Stimulated activated CD8-positive, alpha-beta memory T cell treated with anti-CD3 and anti-CD28 coated beads, Interleukin-4, amount 100 ng/mL, for 1 hour (primary cell): ENCODE data around the gene TMEM115.

ENCODE experiments used
- DNase-seq, 2 donors: peaks; one replicate each; pipeline ENCODE4 v3.0.0-alpha.2; 2020; ENCODE audit warnings: low read depth in 2 of 2, low spot score in 1 of 2

TMEM115 gene

DNA sequence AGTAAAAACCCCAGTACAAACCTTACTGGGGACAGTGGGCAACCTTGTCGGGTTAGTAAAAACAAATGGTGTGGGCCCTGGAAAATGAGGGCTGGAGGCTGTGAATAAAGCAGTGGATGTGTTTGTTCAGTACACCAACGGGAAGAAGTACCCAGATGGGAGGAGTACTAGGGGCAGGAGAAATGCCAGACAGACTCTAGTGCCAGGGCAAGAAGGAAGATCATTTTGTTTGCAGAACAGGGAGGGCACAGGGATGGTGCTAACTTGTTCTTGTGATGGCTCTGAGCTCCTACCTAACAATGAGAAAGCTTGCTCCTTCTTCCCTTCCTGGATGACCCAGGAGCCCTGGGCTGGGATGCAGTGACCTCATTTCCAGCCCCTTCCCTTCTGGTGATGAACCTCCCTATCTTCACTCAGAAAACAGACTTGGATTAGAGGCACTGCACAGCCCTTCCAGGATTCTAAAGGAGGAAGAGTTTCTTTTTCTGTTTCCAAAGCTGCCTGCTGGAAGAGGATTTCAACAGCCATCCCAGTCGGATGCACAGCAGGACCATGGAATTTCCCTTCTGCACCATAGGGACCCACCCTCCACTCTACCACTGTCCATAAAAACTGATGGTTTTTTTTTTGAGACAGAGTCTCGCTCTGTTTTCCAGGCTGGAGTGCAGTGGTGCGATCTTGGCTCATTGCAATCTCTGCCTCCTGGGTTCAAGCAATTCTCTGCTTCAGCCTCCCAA is 24.8 kb downstream of the TMEM115 start:
- no peak for DNase-seq

DNA sequence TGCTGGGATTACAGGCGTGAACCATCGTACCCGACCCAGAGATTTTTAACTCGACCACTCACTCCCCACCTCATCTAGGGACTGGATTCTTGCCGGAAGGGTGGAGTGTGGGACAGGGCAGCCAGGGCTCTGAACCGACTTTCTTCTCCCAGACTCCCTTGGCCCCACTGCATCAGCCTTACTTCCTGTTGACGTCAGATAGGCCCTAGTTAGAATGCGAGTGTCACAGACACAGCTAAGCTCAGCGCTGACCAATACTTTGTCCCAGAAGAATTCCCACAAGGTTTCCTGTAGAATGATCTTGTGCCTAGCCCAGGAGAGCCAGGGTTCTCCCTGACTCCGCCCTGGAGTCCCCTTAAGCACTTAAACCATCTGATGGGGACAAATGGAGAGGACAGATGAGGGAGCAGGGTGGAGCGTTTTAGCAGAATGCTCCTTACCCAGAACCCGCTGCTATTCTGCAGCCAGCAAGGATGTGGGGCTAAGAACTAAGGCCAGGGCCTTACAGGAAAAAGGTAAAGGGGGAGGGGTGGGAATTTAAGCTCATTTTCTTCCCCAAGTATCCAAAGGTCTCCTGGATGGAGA is 25.5 kb downstream of the TMEM115 start:
- no peak for DNase-seq

DNA sequence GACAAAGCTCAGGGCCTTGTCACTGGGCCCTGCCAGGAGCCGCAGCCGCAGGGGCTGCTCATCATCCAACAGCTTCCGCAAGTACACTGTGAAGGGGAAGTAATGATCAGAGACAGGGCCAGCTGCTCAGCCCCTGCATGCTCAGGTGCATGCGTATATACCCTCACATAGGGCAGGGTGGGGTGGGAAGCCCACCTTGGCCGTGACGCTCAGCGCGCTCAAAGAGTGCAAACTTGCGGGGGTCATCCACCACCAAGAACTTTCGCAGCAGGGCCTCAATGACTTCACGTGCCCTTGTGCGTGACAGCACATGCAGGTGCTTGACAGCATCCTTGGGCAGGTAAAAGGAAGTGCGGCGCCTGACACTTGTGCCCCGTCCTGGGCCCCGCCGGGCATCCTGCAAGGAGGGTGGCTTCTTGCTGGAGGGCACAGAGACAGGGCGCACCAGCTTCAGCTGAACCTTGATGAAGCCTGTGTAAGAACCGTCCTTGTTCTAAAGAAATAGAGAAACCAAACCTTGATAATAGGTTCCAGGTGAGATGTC is 27.9 kb downstream of the TMEM115 start:
- DNase-seq = no peak

DNA sequence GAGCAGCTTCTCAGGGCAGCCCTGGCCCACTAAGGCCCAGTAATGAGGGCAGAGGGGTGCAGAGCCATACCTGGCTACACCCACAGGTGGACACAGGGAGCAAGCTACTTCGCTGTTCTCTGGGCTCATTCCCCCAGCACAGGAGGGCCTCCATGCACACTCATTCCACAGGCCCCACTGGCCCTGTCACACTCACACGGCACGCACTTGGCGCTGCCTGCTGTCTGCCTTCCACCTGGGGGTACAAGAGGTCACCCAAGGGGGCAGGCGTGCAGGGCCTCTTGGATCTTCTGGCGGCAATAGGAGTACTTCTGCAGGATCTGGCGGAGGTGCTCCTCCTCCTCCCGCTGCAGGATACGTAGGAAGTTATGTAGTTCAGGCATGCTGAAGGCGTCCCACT is 29.0 kb downstream of the TMEM115 start:
- DNase-seq = no peak

DNA sequence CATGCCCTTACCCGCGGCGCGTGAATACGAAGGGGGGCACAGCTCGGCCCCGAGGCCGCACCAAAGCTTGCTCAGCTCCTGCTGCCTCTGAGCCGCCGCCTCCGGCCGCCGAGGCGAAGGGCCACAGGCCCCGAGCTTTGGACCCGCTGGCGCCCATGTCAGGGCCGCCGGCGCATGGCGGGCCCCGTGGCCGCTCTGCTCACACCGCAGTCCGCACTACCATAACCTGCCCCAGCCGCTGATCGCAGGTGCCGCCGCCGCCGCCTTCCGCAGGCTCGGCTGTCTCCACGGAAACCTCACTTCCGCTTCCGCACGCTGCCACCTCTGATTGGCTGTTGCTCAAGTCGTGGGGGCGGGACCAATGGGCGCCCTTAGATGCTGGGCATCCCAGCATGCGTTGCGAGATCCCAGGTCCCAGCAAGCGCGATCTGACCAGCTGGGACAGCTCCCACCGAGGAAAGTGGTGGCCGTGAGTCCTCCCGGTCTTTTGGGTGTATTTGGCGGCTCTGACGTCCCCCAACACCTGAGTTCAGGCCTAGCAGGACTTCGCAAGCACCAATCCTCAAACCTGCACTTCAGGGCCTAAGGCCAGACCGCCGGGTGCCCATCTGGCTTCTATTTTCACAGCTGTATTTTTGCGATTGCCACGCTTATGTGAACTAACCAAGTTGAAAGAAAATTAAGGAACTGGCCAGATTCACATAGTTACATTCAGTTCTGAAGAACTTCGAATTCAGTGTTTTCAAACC is 31.2 kb downstream of the TMEM115 start, which contains the start of gene TUSC2:
TSS of gene TUSC2 (minus strand) at position 281 of the 749 bp plus-strand sequence. CDS start at position 157, 124 bp downstream.
- peak; percentile 87 to 91 for DNase-seq

DNA sequence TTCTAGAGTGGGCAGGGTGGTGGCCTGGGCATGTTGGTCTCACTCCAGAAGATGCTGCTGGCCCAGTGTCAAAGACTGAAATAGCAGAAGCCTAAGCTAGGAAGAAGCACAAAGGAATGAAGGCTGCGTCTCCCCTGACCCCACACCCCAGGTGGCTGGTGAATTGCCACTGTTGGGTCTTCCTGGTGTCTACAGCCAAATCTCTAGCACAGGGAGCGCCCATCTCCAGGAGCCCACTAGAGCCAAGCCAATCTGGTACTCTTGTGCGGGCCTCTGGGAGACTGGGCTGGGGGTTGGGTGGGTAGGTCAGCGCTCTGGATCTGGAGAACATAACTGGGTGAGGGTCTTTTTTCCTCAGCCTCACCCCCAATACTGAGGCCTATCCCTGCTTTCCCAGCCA is 32.2 kb downstream of the TMEM115 start:
- DNase-seq = no peak

DNA sequence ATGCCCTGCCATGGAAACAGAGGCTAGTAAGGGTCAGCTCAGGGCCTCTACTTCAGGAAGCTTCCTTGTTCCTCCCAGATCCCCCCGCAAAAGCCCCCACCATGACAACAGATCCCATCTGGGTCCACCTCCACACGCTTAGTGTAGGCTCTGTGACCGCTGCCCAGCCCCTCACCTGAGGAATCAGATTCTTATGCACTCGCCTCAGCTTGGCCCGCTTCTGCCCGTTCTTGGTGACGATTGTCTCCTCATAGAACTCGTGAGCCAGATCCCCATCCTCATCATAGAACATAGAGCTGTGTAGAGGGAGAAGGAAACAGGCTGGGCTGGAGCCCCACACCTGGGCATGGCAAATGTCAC is 33.2 kb downstream of the TMEM115 start:
- no peak for DNase-seq

DNA sequence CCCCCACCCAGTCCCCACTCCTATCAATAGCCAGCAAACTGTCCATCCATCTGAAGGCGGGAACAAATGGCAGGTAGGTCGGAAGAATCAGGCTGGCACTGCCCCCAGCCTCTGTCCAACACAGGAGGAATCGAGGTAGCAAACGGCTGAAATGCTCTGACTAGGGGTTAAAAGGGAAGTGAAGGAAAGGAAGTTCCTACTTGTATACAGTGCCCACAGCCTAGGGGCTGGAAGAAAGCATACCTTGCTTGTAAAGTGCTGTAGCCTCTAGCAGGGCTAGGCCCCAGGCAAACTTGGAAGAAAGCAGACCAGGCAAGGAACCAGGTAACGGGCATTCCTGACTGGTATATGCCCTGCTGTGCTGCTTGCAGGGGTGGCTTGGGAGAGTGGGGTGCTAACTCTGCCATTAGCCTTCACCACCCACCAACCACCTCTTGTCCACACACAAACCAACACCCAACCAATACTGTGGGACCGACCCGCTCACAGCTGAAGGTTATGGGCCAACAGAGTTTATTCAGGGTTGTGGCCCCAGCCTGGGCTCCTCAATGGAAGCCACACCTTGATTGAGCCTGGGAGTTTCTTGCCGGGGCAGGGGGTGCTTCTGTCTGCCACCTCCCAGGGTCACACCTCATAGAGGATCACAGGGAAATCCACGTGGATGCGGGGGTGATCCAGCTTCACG is 33.7 kb downstream of the TMEM115 start:
- no peak for DNase-seq

DNA sequence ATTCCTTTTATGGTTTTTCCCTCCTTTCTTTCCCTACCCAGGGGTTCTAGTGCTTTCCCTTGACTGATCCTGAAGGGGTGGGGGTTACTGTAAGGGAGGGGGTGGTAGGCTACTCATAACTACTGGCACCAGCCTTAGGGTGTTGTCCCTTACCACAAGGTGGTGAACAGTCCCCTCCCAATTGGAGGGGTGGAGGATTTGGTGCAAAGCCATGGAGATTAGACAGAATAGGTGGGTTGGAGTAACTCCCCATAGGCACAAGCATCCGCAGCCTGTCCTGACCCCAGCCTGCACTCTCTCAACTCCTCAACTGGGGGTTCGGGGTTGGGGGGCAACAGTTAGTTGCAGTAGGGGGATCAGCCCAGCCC is 34.2 kb downstream of the TMEM115 start:
- DNase-seq = no peak

DNA sequence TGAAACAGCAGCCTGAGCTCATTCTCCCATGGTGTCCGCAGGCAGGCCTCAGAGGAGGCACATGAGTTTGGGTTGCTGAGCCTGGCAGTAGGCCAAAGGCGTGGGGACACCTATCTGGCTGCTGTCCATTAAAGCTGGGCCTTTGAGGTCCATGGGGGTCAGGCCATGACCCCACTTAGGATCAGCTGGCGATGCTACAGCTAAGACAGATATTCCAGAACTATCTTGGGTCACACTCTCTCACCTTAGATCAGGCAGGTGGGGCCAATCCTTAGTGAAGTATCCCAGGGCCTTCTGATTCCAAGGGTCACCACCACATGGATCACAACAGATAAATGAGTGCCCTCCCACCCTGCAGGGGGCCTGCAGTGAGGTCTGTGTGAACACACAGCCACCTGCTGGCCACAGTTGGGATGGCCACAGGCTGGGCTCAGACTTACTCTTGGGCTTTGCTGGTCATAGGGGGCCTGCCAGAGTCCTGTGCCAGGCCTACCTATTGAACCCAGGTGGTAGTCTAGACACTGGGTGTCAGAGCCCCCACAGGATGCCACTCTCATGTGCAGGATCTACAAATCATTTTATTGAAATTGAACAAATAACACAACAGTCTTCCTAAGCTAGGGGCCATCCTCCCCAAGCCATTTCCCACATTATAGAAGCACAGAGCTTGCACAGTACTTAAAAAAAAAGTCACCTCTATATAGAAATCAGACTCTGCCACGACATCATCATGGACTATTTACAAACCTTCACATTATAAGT is 34.8 kb downstream of the TMEM115 start:
- DNase-seq = no peak

DNA sequence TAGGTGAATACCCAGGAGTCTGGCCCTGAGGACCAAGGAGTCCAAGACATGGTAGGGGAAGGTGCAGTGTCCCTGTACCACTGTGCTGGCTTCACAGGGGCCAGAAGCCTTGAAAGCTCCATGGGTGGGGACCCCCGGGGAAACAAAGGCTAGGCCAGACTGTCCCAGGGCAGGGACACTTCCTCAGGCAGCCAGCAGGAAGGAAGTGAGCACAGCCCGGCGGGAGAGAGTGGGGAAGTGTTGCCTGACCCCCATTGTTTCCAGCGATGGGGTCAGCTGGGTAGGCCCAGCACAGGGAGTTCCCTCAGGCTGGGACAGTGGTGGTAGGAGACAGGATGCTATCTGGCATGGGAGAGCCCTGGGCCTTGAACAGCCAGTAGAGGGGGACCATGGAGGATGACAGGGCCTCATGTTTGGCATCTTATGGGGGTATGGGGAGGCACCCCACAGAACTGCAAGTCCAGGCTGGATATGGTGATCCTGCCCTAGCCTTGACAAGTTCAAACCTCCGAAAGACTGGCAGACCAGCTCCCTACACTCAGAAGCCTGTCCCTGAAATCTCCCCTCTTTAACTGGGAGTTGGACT is 35.6 kb downstream of the TMEM115 start:
- no peak for DNase-seq

DNA sequence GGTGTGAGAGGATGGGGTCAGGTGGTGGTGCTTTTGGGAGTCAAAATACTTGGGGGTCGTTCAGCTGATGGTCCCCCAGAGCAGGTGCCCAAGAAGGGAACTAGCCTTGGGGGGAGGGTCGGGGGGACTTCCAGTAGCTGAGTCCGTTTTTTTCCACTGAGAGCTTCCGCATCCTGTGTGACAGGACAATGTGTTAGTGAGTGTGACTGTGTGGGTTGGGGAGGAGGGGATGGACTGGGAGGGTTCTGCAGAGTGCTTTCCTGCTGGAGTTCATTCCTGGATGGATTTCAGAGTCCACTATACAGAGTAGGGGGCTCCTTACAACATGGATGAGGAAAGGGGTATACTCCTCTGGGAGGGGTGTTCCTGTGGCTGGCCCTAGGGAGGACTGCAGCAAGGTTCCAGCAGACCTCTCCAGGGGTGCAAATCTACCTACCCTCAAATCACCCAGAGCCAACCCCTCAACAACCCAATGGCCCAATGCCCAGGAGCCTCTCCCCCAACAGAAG is 36.2 kb downstream of the TMEM115 start:
- no peak for DNase-seq

DNA sequence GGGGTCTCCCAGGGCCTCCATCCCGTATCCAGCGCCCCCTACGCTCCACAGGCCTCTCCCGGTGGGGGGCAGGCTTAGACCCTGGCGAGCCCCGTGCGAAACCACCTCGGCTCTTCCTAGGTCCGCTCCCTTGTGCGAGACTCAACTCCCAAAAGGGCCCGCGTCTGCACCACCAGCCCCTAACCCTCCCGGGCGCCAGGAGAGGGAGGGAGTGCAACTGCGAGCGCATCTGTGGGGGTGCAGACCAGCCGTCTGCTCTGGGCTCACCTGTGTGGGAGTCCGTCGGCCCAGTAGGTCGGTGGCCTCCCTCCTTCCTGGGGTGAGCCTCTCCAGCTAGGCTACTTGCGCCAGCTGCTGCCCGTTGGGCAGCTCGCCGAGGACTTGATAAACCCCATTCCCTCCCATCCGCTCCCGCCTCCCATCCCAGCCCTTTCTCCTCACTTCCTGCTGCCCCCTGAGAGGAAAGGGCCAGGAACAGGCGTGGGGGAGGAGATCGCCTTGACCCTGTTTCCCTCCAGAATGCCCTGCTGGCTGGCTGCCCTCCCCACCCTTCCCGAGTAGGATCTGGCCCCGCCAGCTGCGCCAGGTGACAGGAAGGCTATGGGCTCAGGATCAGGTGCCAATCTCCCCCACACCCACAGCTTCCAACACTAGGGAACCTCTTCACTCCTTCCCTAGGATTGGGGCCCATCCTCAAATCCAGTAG is 36.8 kb downstream of the TMEM115 start, which contains the start of gene HYAL2:
TSS of gene HYAL2 (minus strand) at position 360 of the 706 bp plus-strand sequence. CDS start 2,256 bp downstream, outside the sequence.
- DNase-seq = no peak

DNA sequence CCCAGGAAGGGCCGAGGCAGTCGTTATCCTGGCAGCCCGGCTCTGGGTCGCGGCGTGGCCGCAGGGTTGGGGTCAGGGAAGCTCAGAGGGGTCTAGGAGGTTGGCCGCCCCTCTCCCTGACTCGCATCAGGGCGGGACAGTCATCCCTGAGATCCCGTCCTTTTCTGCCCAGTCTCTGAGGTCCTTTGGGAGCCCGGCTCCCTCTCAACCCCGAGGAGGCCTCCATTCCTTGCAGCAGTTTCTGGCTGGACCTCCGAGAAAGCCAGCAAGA is 37.3 kb downstream of the TMEM115 start:
- no peak for DNase-seq

DNA sequence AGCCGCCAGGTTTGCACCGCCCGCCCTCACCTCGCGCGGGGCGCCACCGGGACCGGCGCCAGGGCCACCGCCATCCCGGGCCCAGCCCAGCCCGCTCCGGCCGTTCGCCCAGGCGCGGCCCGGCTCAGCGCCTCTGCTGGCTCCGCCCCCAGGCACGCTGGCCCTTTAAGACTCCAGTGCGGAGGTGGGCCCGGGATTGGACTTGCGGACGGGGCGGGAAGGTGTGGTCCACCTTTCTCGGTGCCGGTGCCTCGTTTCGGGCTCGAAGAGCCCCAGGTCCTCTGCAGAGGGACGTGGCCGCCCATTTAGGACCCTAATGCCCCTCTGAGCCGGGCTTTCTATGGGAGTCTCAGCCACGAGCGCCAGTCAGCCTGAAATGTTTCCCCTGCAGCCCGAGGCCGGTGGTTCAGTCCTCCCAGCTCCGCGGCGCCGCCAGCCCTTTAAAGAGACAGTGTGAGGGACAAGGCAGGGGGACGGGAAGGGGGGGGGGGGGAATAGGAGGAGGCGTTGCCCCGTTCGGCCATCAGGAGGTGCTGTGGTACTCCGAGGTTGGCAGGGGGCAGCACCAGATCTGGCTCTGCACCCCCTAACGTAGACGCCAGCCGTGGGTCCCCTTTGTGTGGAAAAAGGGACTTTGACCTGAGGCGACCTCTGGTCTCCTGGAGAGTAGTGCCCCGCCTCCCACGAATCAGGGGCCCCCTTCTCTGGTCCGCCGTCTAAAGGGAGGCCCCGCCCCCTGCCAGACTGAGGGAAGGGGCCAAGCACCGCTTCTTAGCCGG is 37.8 kb downstream of the TMEM115 start:
- DNase-seq = peak; percentile 52 to 63

DNA sequence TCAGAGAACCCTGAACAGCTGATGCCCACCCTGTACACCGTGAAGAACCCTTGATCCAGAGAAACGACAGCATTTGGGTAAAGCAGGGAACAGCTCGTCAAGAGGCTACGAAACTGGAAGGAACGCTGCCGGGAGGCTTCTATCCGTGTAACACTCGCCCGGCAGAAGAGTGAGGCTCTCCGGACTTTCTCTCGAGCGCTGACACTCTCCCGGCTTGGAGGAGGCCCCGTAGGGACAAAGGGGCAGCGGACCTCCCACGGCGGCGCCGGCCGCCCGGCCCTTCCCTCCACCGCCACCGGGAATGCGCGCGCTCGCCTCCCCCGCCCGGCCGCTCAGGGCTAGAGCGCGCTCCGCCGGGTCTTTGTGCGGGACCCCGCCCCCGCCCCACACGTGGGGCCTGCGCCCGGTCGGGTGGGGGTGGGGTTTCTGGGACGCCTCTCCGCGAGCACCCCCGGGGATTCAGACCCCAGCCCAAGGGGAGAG is 38.4 kb downstream of the TMEM115 start:
- no peak for DNase-seq

DNA sequence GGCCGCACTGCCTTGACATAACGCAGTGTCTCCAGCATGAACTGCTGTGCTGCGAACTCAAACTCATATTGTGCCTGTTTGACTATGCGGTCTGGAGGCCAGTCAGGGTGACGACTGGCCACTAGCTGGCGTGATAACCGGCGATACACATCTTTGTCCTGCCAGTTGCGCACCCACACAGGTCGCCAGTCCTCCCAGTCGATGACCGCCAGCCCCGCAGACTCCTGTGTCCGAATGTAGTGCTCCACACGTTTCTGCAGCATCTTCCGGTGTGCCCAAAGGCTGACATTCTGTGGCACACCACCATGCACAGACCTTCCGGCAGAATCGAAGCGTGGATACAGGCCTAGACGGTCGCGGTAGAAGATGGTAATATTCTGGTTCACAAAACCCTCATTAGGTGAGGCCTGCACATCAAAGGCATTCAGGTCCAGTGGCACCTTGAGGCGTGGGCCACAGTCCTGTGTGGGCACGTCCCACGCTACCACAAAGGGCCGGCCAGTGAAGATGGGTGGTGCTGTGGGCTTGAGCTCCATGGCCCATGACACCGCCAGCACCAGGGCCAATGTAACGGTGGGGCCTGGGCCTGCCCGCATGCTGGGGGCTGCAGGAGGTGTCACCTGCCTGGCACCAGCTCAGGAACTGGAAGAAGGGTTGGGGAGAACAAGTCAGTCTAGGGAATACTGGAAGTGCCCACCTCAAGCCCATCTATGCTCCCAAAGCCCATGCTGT is 39.3 kb downstream of the TMEM115 start:
- no peak for DNase-seq
